Ishikawa (cell line): ENCODE measurements around the gene EIF2A.

Experiments
- CEBPB ChIP-seq: IDR thresholded peaks from 2 replicates; pipeline ENCODE4 v1.6.1; 2012
- CREB1 ChIP-seq: IDR thresholded peaks from 2 replicates; pipeline ENCODE4 v1.6.1; 2012; ENCODE audit warnings: low read depth
- EGR1 ChIP-seq: IDR thresholded peaks from 2 replicates; pipeline ENCODE4 v1.6.1; 2012
- EP300 ChIP-seq: IDR thresholded peaks from 2 replicates; pipeline ENCODE4 v1.6.1; 2012; ENCODE audit warnings: borderline replicate concordance
- FOXM1 ChIP-seq: IDR thresholded peaks from 2 replicates; pipeline ENCODE4 v1.6.1; 2012; ENCODE audit warnings: low read depth, borderline replicate concordance
- NFIC ChIP-seq: IDR thresholded peaks from 2 replicates; pipeline ENCODE4 v1.6.1; 2012
- RAD21 ChIP-seq: IDR thresholded peaks from 2 replicates; pipeline ENCODE4 v1.6.1; 2012; ENCODE audit warnings: low read depth
- TAF1 ChIP-seq: IDR thresholded peaks from 2 replicates; pipeline ENCODE4 v1.6.1; 2012; ENCODE audit warnings: low read depth, mild to moderate bottlenecking
- TCF12 ChIP-seq: IDR thresholded peaks from 2 replicates; pipeline ENCODE4 v1.6.1; 2012; ENCODE audit warnings: low read depth
- TEAD4 ChIP-seq: IDR thresholded peaks from 2 replicates; pipeline ENCODE4 v1.6.1; 2012
- YY1 ChIP-seq: IDR thresholded peaks from 2 replicates; pipeline ENCODE4 v1.6.1; 2012; ENCODE audit warnings: low read depth
- ZBTB7A ChIP-seq: IDR thresholded peaks from 2 replicates; pipeline ENCODE4 v1.6.1; 2012; ENCODE audit warnings: low read depth
- TF ChIP-seq, protein P1 (sequence below): IDR thresholded peaks from 2 replicates; pipeline ENCODE4 v1.6.1; 2012
- TF ChIP-seq, protein P2 (sequence below): IDR thresholded peaks from 2 replicates; pipeline ENCODE4 v1.6.1; 2012
- TF ChIP-seq, protein P3 (sequence below): IDR thresholded peaks from 2 replicates; pipeline ENCODE4 v1.6.1; 2012; ENCODE audit warnings: low read depth, mild to moderate bottlenecking

Gene EIF2A

DNA sequence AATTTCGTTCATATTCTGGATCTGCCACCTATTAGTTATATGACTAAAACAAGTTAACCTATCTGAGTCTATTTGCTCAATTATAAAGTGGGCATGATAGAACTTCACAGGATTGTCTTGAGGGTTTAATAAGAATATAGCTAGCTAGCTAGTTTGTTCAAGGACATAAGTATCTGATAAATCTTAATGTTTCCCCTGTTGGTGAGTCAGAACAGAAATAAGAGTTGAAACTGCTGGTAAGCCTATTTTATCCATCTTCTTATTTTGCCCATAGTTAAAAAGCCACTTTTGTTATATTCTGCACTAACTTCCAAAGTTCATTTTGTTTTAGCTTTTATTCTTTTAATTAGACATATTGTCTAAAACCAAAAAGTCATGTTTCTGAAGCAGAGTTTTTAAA lies 65.9 kb downstream of the EIF2A start:
- TF ChIP-seq TAF1, result no peak
- TF ChIP-seq RAD21, result no peak
- TF ChIP-seq CEBPB, result no peak
- TF ChIP-seq, protein P1, sequence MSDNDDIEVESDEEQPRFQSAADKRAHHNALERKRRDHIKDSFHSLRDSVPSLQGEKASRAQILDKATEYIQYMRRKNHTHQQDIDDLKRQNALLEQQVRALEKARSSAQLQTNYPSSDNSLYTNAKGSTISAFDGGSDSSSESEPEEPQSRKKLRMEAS, result no peak
- TF ChIP-seq, protein P2, sequence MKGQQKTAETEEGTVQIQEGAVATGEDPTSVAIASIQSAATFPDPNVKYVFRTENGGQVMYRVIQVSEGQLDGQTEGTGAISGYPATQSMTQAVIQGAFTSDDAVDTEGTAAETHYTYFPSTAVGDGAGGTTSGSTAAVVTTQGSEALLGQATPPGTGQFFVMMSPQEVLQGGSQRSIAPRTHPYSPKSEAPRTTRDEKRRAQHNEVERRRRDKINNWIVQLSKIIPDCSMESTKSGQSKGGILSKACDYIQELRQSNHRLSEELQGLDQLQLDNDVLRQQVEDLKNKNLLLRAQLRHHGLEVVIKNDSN, result no peak
- TF ChIP-seq TCF12, result no peak
- TF ChIP-seq, protein P3, sequence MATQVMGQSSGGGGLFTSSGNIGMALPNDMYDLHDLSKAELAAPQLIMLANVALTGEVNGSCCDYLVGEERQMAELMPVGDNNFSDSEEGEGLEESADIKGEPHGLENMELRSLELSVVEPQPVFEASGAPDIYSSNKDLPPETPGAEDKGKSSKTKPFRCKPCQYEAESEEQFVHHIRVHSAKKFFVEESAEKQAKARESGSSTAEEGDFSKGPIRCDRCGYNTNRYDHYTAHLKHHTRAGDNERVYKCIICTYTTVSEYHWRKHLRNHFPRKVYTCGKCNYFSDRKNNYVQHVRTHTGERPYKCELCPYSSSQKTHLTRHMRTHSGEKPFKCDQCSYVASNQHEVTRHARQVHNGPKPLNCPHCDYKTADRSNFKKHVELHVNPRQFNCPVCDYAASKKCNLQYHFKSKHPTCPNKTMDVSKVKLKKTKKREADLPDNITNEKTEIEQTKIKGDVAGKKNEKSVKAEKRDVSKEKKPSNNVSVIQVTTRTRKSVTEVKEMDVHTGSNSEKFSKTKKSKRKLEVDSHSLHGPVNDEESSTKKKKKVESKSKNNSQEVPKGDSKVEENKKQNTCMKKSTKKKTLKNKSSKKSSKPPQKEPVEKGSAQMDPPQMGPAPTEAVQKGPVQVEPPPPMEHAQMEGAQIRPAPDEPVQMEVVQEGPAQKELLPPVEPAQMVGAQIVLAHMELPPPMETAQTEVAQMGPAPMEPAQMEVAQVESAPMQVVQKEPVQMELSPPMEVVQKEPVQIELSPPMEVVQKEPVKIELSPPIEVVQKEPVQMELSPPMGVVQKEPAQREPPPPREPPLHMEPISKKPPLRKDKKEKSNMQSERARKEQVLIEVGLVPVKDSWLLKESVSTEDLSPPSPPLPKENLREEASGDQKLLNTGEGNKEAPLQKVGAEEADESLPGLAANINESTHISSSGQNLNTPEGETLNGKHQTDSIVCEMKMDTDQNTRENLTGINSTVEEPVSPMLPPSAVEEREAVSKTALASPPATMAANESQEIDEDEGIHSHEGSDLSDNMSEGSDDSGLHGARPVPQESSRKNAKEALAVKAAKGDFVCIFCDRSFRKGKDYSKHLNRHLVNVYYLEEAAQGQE, result no peak
- no peak for TF ChIP-seq YY1
- TF ChIP-seq EGR1, result no peak
- no peak for TF ChIP-seq NFIC
- no peak for TF ChIP-seq TEAD4
- no peak for TF ChIP-seq CREB1
- TF ChIP-seq FOXM1, result no peak
- no peak for TF ChIP-seq ZBTB7A
- TF ChIP-seq EP300, result no peak

DNA sequence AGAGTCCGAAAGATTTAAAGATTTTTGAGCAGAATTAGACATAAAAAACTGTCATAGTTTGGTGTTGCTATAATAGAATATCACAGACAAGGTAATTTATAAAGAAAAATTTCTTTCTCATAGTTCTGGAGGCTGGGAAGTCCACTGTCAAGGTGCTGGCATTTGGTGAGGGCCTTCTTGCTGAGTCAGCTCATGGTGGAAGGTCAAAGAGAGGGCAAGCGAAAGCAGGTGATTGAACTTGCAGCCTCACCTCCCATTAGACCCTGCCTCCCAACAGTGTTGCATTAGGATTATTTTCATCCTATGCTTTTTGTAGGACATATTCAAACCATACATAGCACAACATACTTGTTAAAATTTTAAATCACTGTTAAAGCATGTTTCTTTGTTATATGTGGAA lies 66.4 kb downstream of the EIF2A start:
- TF ChIP-seq NFIC (no peak), CEBPB (no peak), FOXM1 (no peak), RAD21 (no peak), TEAD4 (no peak), ZBTB7A (no peak), EGR1 (no peak), TAF1 (no peak), YY1 (no peak), EP300 (no peak)
- TF ChIP-seq, protein P1, result no peak
- TF ChIP-seq, protein P2, result no peak

DNA sequence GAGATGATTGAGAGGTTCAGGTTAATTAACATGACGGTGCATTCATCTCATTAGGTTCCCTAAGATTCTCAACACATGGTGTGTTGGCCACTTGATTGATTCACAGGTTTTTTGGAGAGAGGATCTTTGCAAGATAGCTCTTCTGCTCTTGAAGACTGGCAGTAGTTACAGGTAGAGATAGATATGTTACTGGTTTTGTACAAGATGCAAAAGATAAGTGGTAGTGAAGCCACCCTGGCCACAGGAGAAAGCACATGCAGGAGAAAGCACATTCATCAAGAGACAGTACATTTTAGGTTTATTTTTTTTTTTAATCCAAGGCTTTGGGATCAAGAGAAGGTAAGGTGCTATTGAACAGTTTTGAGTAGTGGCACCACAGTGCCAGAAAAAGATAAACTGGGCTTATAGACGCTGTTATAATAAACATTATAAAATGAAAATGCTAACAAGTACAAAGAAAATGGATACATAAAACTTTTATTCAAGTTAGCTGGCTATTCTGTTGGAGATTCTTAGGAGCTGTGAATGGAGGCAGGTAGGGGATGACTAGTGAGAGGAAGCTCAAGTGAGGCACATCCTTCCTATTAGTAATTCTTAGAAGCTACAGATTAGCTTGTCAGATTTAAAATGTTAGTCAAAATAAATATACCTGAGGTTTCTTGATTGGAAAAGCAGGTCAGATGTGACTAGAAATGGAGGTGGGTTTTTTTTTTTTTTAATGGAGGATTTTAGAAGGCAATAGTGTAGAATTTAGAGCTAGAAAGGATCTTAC lies 67.3 kb downstream of the EIF2A start:
- TF ChIP-seq RAD21 (no peak), YY1 (no peak), CREB1 (no peak), NFIC (no peak), FOXM1 (no peak), EGR1 (no peak), TCF12 (no peak)
- TF ChIP-seq, protein P1, result no peak

DNA sequence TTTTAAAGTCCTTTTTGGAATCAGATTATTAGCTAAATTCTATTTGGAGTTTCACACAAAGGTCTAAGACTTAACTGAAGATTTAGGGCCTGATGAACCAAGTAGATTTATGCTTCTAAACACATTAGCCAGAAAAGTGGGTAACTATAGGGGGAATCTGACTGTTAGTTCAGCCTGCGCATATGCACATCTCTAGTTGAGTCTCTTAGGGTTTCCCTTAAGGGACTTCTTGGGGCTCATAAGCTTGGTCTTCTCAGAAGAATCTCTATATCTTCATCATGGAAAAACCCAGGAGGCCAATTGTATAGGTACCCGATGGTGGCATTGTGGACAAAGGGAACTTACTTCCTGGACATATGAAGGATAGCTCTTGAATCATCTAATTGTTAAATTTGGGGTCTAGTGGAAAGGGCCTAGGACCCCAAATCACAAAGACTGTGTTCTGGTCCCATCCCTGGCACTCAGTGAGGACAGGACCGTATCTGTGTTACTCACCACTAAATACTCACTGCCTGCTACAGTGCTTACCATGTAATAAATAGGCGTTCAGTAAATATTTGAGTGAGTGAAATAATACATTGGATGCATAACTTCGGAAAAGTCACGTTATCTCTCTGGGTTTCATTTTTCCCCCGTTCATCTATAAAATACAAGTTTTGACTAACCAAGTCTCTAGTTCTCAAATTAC lies 73.6 kb downstream of the EIF2A start:
- TF ChIP-seq EP300, result no peak
- TF ChIP-seq EGR1, result no peak
- TF ChIP-seq RAD21, result no peak
- no peak for TF ChIP-seq CREB1
- no peak for TF ChIP-seq YY1
- TF ChIP-seq ZBTB7A, result no peak
- TF ChIP-seq, protein P1, result no peak
- no peak for TF ChIP-seq NFIC
- TF ChIP-seq, protein P2, result no peak
- no peak for TF ChIP-seq TCF12
- no peak for TF ChIP-seq FOXM1
- no peak for TF ChIP-seq TEAD4
- TF ChIP-seq TAF1, result no peak
- TF ChIP-seq CEBPB, result no peak
- TF ChIP-seq, protein P3, result no peak
